HEK293 (cell line): ENCODE results near the gene IZUMO1.
A peak's percentile ranks its signal among the peaks of the same experiment; 100 is the strongest.

ENCODE experiments used
- MYNN ChIP-seq: fragments of 450-650 bp; formaldehyde crosslinking; IDR thresholded peaks from 2 replicates; pipeline ENCODE4 v1.5.1; 2016; ENCODE audit warnings: missing biosample characterization, missing genetic modification characterization, borderline replicate concordance
- SETDB1 ChIP-seq: IDR thresholded peaks from one replicate; pipeline ENCODE4 v1.6.1; 2017; ENCODE audit warnings: mild to moderate bottlenecking, low read length, moderate library complexity, mixed read lengths; ENCODE audit not compliant: insufficient read length
- ZNF157 ChIP-seq: fragments of 450-650 bp; formaldehyde crosslinking; IDR thresholded peaks from 2 replicates; pipeline ENCODE4 v1.5.1; 2016; ENCODE audit warnings: missing biosample characterization, missing genetic modification characterization
- ZNF16 ChIP-seq: fragments of 450-650 bp; formaldehyde crosslinking; IDR thresholded peaks from 2 replicates; pipeline ENCODE4 v1.5.1; 2016; ENCODE audit warnings: low read depth, missing biosample characterization, missing genetic modification characterization
- ZNF175 ChIP-seq: fragments of 450-650 bp; formaldehyde crosslinking; IDR thresholded peaks from 2 replicates; pipeline ENCODE4 v1.5.1; 2016; ENCODE audit warnings: missing biosample characterization, missing genetic modification characterization
- ZNF202 ChIP-seq: fragments of 450-650 bp; formaldehyde crosslinking; IDR thresholded peaks from 2 replicates; pipeline ENCODE4 v1.5.1; 2016; ENCODE audit warnings: missing biosample characterization, missing genetic modification characterization, borderline replicate concordance
- ZNF214 ChIP-seq: fragments of 450-650 bp; formaldehyde crosslinking; IDR thresholded peaks from 2 replicates; pipeline ENCODE4 v1.5.1; 2017; ENCODE audit warnings: missing biosample characterization, mild to moderate bottlenecking, missing genetic modification characterization, borderline replicate concordance
- ZNF24 ChIP-seq: fragments of 450-650 bp; formaldehyde crosslinking; IDR thresholded peaks from 2 replicates; pipeline ENCODE4 v1.5.1; 2016; ENCODE audit warnings: missing biosample characterization, missing genetic modification characterization
- ZNF248 ChIP-seq: fragments of 450-650 bp; formaldehyde crosslinking; IDR thresholded peaks from 2 replicates; pipeline ENCODE4 v1.5.1; 2017; ENCODE audit warnings: missing biosample characterization, missing genetic modification characterization
- ZNF391 ChIP-seq: fragments of 450-650 bp; formaldehyde crosslinking; IDR thresholded peaks from 2 replicates; pipeline ENCODE4 v1.5.1; 2016; ENCODE audit warnings: low read depth, missing biosample characterization, missing genetic modification characterization, borderline replicate concordance
- ZNF394 ChIP-seq: fragments of 450-650 bp; formaldehyde crosslinking; IDR thresholded peaks from 2 replicates; pipeline ENCODE4 v1.5.1; 2016; ENCODE audit warnings: missing biosample characterization, missing genetic modification characterization, mild to moderate bottlenecking, moderate library complexity, borderline replicate concordance
- ZNF433 ChIP-seq: fragments of 450-650 bp; formaldehyde crosslinking; IDR thresholded peaks from 2 replicates; pipeline ENCODE4 v1.5.1; 2016; ENCODE audit warnings: missing biosample characterization, missing genetic modification characterization, low read depth
- ZNF610 ChIP-seq: fragments of 450-650 bp; formaldehyde crosslinking; IDR thresholded peaks from 2 replicates; pipeline ENCODE4 v1.5.1; 2016; ENCODE audit warnings: missing biosample characterization, missing genetic modification characterization, borderline replicate concordance
- ZNF626 ChIP-seq: fragments of 450-650 bp; sonication (Bioruptor Pico); formaldehyde crosslinking; IDR thresholded peaks from 2 replicates; pipeline ENCODE4 v1.5.1; 2018; ENCODE audit warnings: missing biosample characterization, missing genetic modification characterization, inconsistent platforms
- ZNF629 ChIP-seq: fragments of 450-650 bp; formaldehyde crosslinking; IDR thresholded peaks from 2 replicates; pipeline ENCODE4 v1.5.1; 2017; ENCODE audit warnings: missing biosample characterization, missing genetic modification characterization
- ZNF664 ChIP-seq: fragments of 450-650 bp; formaldehyde crosslinking; IDR thresholded peaks from 2 replicates; pipeline ENCODE4 v1.5.1; 2016; ENCODE audit warnings: missing biosample characterization, missing genetic modification characterization
- ZNF677 ChIP-seq: fragments of 450-650 bp; IDR thresholded peaks from 2 replicates; pipeline ENCODE4 v1.5.0; 2018; ENCODE audit warnings: missing biosample characterization, mild to moderate bottlenecking, missing genetic modification characterization, moderate library complexity
- ZNF776 ChIP-seq: fragments of 450-650 bp; formaldehyde crosslinking; IDR thresholded peaks from 2 replicates; pipeline ENCODE4 v1.5.0; 2017; ENCODE audit warnings: missing biosample characterization, missing genetic modification characterization, borderline replicate concordance
- TF ChIP-seq, protein P1 (sequence below): fragments of 450-650 bp; formaldehyde crosslinking; IDR thresholded peaks from 2 replicates; pipeline ENCODE4 v1.5.1; 2016; ENCODE audit warnings: missing biosample characterization, missing genetic modification characterization
- TF ChIP-seq, protein P2 (sequence below): fragments of 450-650 bp; formaldehyde crosslinking; IDR thresholded peaks from 2 replicates; pipeline ENCODE4 v1.5.1; 2016; ENCODE audit warnings: missing biosample characterization, missing genetic modification characterization
- TF ChIP-seq, protein P3 (sequence below): fragments of 450-650 bp; formaldehyde crosslinking; IDR thresholded peaks from 2 replicates; pipeline ENCODE4 v1.5.1; 2016; ENCODE audit warnings: missing biosample characterization, missing genetic modification characterization, borderline replicate concordance
- TF ChIP-seq, protein P4 (sequence below): fragments of 450-650 bp; formaldehyde crosslinking; IDR thresholded peaks from 2 replicates; pipeline ENCODE4 v1.5.1; 2016; ENCODE audit warnings: missing biosample characterization, missing genetic modification characterization, borderline replicate concordance
- TF ChIP-seq, protein P5 (sequence below): fragments of 450-650 bp; formaldehyde crosslinking; IDR thresholded peaks from 2 replicates; pipeline ENCODE4 v1.5.1; 2016; ENCODE audit warnings: missing biosample characterization, missing genetic modification characterization, low read depth
- TF ChIP-seq, protein P6 (sequence below): fragments of 450-650 bp; formaldehyde crosslinking; IDR thresholded peaks from 2 replicates; pipeline ENCODE4 v1.5.1; 2016; ENCODE audit warnings: missing biosample characterization, missing genetic modification characterization

Gene IZUMO1

DNA sequence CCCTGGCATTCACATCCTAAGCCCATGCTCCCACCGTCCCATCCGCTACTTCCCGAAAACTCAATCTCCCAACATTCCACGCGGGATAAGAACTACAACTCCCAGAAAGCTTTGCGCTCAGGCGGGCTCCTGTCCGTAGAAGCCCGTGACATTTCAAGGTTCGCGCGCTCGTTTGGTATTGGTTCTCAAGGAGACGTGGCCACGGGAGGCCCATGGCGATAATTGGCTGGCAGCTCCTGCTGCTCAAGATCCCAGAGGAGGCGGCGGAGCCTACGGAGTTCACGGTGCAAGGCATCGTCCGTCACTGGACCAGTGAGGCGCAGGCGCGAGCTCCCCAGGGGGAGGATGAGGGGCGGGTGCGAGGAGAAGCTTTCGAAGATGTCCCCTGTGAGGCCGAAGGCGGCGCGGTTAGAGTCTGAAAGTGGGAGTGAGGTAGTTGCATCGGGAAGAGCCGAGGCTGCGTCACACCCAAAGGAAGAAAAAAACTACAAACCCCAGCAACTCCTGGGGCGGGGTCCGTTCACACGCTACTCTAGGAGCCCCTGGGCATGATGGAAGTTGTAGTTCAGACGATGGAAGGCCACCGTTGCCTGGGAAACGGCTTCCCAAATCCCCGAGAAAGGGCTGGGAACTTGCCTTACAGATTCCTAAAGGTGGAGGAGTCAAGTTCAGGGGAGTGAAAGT lies 26.0 kb downstream of the IZUMO1 start (continued):
- TF ChIP-seq ZNF24 (tag by site-specific recombination) (no peak), ZNF394 (tag by site-specific recombination) (peak; percentile 96), ZNF433 (tag by site-specific recombination) (no peak), ZNF157 (tag by site-specific recombination) (no peak), ZNF677 (tag by site-specific recombination) (no peak), ZNF16 (tag by site-specific recombination) (no peak), ZNF214 (tag by site-specific recombination) (no peak), ZNF629 (tag by site-specific recombination) (peak; percentile 85), ZNF391 (no peak), SETDB1 (no peak), ZNF175 (tag by site-specific recombination) (no peak), ZNF610 (tag by site-specific recombination) (no peak), ZNF664 (tag by site-specific recombination) (no peak), ZNF776 (tag by site-specific recombination) (no peak), ZNF202 (tag by site-specific recombination) (no peak), MYNN (tag by site-specific recombination) (no peak), ZNF626 (tag by site-specific recombination) (no peak), ZNF248 (tag by site-specific recombination) (no peak)
- TF ChIP-seq, protein P1, sequence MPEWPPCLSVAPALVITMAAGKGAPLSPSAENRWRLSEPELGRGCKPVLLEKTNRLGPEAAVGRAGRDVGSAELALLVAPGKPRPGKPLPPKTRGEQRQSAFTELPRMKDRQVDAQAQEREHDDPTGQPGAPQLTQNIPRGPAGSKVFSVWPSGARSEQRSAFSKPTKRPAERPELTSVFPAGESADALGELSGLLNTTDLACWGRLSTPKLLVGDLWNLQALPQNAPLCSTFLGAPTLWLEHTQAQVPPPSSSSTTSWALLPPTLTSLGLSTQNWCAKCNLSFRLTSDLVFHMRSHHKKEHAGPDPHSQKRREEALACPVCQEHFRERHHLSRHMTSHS = no peak
- TF ChIP-seq, protein P2, sequence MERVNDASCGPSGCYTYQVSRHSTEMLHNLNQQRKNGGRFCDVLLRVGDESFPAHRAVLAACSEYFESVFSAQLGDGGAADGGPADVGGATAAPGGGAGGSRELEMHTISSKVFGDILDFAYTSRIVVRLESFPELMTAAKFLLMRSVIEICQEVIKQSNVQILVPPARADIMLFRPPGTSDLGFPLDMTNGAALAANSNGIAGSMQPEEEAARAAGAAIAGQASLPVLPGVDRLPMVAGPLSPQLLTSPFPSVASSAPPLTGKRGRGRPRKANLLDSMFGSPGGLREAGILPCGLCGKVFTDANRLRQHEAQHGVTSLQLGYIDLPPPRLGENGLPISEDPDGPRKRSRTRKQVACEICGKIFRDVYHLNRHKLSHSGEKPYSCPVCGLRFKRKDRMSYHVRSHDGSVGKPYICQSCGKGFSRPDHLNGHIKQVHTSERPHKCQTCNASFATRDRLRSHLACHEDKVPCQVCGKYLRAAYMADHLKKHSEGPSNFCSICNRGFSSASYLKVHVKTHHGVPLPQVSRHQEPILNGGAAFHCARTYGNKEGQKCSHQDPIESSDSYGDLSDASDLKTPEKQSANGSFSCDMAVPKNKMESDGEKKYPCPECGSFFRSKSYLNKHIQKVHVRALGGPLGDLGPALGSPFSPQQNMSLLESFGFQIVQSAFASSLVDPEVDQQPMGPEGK (tag by site-specific recombination) = no peak
- TF ChIP-seq, protein P3, sequence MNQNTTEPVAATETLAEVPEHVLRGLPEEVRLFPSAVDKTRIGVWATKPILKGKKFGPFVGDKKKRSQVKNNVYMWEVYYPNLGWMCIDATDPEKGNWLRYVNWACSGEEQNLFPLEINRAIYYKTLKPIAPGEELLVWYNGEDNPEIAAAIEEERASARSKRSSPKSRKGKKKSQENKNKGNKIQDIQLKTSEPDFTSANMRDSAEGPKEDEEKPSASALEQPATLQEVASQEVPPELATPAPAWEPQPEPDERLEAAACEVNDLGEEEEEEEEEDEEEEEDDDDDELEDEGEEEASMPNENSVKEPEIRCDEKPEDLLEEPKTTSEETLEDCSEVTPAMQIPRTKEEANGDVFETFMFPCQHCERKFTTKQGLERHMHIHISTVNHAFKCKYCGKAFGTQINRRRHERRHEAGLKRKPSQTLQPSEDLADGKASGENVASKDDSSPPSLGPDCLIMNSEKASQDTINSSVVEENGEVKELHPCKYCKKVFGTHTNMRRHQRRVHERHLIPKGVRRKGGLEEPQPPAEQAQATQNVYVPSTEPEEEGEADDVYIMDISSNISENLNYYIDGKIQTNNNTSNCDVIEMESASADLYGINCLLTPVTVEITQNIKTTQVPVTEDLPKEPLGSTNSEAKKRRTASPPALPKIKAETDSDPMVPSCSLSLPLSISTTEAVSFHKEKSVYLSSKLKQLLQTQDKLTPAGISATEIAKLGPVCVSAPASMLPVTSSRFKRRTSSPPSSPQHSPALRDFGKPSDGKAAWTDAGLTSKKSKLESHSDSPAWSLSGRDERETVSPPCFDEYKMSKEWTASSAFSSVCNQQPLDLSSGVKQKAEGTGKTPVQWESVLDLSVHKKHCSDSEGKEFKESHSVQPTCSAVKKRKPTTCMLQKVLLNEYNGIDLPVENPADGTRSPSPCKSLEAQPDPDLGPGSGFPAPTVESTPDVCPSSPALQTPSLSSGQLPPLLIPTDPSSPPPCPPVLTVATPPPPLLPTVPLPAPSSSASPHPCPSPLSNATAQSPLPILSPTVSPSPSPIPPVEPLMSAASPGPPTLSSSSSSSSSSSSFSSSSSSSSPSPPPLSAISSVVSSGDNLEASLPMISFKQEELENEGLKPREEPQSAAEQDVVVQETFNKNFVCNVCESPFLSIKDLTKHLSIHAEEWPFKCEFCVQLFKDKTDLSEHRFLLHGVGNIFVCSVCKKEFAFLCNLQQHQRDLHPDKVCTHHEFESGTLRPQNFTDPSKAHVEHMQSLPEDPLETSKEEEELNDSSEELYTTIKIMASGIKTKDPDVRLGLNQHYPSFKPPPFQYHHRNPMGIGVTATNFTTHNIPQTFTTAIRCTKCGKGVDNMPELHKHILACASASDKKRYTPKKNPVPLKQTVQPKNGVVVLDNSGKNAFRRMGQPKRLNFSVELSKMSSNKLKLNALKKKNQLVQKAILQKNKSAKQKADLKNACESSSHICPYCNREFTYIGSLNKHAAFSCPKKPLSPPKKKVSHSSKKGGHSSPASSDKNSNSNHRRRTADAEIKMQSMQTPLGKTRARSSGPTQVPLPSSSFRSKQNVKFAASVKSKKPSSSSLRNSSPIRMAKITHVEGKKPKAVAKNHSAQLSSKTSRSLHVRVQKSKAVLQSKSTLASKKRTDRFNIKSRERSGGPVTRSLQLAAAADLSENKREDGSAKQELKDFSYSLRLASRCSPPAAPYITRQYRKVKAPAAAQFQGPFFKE (tag by site-specific recombination) = no peak
- TF ChIP-seq, protein P4, sequence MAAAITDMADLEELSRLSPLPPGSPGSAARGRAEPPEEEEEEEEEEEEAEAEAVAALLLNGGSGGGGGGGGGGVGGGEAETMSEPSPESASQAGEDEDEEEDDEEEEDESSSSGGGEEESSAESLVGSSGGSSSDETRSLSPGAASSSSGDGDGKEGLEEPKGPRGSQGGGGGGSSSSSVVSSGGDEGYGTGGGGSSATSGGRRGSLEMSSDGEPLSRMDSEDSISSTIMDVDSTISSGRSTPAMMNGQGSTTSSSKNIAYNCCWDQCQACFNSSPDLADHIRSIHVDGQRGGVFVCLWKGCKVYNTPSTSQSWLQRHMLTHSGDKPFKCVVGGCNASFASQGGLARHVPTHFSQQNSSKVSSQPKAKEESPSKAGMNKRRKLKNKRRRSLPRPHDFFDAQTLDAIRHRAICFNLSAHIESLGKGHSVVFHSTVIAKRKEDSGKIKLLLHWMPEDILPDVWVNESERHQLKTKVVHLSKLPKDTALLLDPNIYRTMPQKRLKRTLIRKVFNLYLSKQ = no peak
- TF ChIP-seq, protein P5, sequence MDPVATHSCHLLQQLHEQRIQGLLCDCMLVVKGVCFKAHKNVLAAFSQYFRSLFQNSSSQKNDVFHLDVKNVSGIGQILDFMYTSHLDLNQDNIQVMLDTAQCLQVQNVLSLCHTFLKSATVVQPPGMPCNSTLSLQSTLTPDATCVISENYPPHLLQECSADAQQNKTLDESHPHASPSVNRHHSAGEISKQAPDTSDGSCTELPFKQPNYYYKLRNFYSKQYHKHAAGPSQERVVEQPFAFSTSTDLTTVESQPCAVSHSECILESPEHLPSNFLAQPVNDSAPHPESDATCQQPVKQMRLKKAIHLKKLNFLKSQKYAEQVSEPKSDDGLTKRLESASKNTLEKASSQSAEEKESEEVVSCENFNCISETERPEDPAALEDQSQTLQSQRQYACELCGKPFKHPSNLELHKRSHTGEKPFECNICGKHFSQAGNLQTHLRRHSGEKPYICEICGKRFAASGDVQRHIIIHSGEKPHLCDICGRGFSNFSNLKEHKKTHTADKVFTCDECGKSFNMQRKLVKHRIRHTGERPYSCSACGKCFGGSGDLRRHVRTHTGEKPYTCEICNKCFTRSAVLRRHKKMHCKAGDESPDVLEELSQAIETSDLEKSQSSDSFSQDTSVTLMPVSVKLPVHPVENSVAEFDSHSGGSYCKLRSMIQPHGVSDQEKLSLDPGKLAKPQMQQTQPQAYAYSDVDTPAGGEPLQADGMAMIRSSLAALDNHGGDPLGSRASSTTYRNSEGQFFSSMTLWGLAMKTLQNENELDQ (tag by site-specific recombination) = no peak
- TF ChIP-seq, protein P6, sequence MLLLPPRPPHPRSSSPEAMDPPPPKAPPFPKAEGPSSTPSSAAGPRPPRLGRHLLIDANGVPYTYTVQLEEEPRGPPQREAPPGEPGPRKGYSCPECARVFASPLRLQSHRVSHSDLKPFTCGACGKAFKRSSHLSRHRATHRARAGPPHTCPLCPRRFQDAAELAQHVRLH (tag by site-specific recombination) = no peak
